ENCODE data around the gene FHIP1B. TPM values are rescaled to one million over a fixed set of nuclear protein-coding genes. Genes with fewer than 3 reads are reported as not detected.

The FHIP1B gene
- total RNA-seq, 1 donor: 27.6 TPM

- H3K4me3 ChIP-seq (ENCODE audit: low read length): no peak within 1 kb of the TSS
- H3K9me3 ChIP-seq (ENCODE audit: low read depth, low read length): no peaks in the 10 kb centered on the region
- H3K4me1 ChIP-seq (ENCODE audit: insufficient read depth, low read length): peaks cover 64% of the 10 kb centered on the region
- H3K27me3 ChIP-seq (ENCODE audit: insufficient read depth, low read length): no peaks in the 10 kb centered on the region
These were observed 35.1 kb downstream of the FHIP1B start, which contains the start of gene OR52W1 for GRCh38 chr11:6199174-6199810. Gene OR52W1 (plus strand): TSS chr11:6199224. CDS start chr11:6199224, 0 bp downstream.

GRCh38 chr11:6197466-6198200 is 36.8 kb downstream of the FHIP1B start:
- no peak overlapping the region for H3K4me3 ChIP-seq (ENCODE audit: low read length)
- no peaks in the 10 kb centered on the region for H3K27me3 ChIP-seq (ENCODE audit: insufficient read depth, low read length)
- peaks cover 53% of the 10 kb centered on the region for H3K4me1 ChIP-seq (ENCODE audit: insufficient read depth, low read length)
- H3K9me3 ChIP-seq (ENCODE audit: low read depth, low read length): no peaks in the 10 kb centered on the region

- H3K4me1 ChIP-seq (ENCODE audit: insufficient read depth, low read length): peaks cover 52% of the 10 kb centered on the region
- H3K9me3 ChIP-seq (ENCODE audit: low read depth, low read length): no peaks in the 10 kb centered on the region
- no peak overlapping the region for H3K4me3 ChIP-seq (ENCODE audit: low read length)
- H3K27me3 ChIP-seq (ENCODE audit: insufficient read depth, low read length): no peaks in the 10 kb centered on the region
These were observed 38.0 kb downstream of the FHIP1B start for GRCh38 chr11:6196396-6196795.

DNA sequence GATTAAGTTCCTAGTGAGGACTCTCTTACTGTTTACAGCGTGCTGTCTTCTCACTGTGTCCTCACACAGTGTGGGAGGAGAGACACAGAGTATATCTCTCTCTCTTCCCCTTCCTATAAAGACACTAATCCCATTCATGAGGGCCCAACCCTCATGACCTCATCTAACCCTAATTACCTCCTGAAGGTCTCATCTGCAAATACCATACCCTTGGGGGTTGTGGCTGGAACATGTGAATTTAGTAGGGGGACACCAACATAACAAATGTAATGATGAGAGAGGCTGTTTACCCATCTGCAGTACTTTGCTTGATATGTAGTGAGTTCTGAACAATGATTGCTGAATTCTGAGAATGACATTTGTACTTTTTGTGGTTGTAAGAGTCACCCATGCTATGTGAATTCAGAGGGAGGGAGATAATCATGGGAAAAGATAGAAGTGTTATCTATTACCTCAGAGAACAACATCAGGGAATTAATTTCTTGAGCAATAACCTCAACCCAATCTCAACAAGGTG is 40.3 kb downstream of the FHIP1B start:
- Histone ChIP-seq H3K4me3 (ENCODE audit: low read length) (no peak overlapping the region), H3K4me1 (ENCODE audit: insufficient read depth, low read length) (peaks cover 30% of the 10 kb centered on the region), H3K9me3 (ENCODE audit: low read depth, low read length) (no peaks in the 10 kb centered on the region), H3K27me3 (ENCODE audit: insufficient read depth, low read length) (no peaks in the 10 kb centered on the region)

DNA sequence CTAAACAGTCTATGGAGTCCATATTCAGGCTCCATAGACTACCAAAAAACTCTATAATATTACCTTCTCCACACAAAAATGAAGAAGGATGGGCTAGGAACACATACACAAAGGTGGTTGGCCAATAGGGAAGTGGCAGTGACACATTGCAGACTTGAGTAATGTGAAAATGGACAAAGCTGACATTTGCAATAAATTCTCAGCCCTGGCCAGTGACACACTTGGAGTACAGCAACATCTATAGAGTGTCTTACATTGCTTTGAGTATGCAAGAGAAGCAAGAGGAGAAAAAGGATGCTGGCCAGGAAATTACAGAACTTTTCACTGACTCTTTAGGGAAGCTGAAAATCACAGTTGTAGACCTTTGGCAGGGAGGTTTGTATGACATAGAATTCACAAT is 42.7 kb downstream of the FHIP1B start:
- H3K27me3 ChIP-seq (ENCODE audit: insufficient read depth, low read length): no peaks in the 10 kb centered on the region
- no peaks in the 10 kb centered on the region for H3K9me3 ChIP-seq (ENCODE audit: low read depth, low read length)
- no peak overlapping the region for H3K4me3 ChIP-seq (ENCODE audit: low read length)
- H3K4me1 ChIP-seq (ENCODE audit: insufficient read depth, low read length): peaks cover 23% of the 10 kb centered on the region

DNA sequence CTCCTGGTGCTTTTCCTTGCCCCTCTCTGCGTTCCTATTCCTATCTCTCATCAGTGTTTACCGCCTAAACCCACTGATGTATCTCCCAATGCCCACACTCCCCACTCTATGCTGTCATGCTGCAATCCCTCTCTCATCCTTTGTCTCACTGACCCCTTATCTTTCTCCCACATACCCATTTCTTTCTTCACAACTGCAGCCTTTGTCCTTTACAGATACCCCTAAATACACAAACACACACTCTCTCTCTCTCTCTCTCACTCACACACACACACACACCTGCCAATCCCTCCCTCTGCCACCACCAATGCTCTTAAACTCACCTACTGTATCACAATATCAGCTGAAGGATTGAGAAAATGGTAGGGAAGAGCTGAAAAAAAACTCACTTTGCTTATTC is 59.0 kb downstream of the FHIP1B start:
- Histone ChIP-seq H3K4me1 (ENCODE audit: insufficient read depth, low read length) (no peaks in the 10 kb centered on the region), H3K9me3 (ENCODE audit: low read depth, low read length) (no peaks in the 10 kb centered on the region), H3K27me3 (ENCODE audit: insufficient read depth, low read length) (no peaks in the 10 kb centered on the region), H3K4me3 (ENCODE audit: low read length) (no peak overlapping the region)

DNA sequence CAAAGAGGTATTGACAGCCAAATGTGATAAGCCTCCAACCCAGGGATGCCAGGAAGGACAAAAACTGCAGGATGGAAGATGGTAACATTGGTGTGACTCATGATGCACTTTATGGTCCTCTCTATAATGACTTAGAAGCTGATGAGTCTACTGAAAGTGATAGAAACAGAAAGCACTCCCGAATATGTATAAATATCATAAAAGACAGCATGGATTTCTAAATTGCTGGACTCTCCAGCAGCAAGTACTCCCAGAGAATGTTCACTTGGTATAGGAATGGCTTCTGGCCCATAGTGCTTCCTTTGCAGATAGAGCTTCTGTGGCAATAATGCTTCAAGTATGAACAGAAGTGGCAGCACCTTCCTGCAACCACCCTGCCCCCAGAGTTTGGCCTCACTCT is 64.2 kb downstream of the FHIP1B start, which contains the start of gene OR52B2:
Gene OR52B2, minus strand, starts transcription at position 101 of the 400 bp plus-strand sequence. Its CDS starts 0 bp downstream, at position 101.
- peaks cover 3% of the 10 kb centered on the region for H3K9me3 ChIP-seq (ENCODE audit: low read depth, low read length)
- H3K4me3 ChIP-seq (ENCODE audit: low read length): no peak within 1 kb of the TSS
- no peaks in the 10 kb centered on the region for H3K4me1 ChIP-seq (ENCODE audit: insufficient read depth, low read length)
- H3K27me3 ChIP-seq (ENCODE audit: insufficient read depth, low read length): no peaks in the 10 kb centered on the region

Other genes with a start within 250 kb of the FHIP1B start
- not detected for gene OR52L1, start 247.7 kb downstream of the FHIP1B start, total RNA-seq
- gene OR56A4, start 227.7 kb downstream of the FHIP1B start, total RNA-seq: not detected
- gene OR56A1, start 203.9 kb downstream of the FHIP1B start, total RNA-seq: under 0.01 TPM
- not detected for gene OR56B4, start 127.0 kb downstream of the FHIP1B start, total RNA-seq
- not detected for gene OR52B2, start 64.3 kb downstream of the FHIP1B start, total RNA-seq
- not detected for gene OR52W1, start 35.4 kb downstream of the FHIP1B start, total RNA-seq
- not detected for gene C11orf42, start 29.1 kb downstream of the FHIP1B start, total RNA-seq
- 0.21 TPM for gene CNGA4, start 4.5 kb upstream of the FHIP1B start, total RNA-seq
- gene CCKBR, start 25.2 kb upstream of the FHIP1B start, total RNA-seq: not detected
- 1.8 TPM for gene CAVIN3, start 85.9 kb upstream of the FHIP1B start, total RNA-seq
- gene SMPD1, start 155.8 kb upstream of the FHIP1B start, total RNA-seq: 21.1 TPM
- 57.1 TPM for gene APBB1, start 184.5 kb upstream of the FHIP1B start, total RNA-seq
- gene HPX, start 206.4 kb upstream of the FHIP1B start, total RNA-seq: 0.31 TPM
- 12.1 TPM for gene TRIM3, start 239.3 kb upstream of the FHIP1B start, total RNA-seq
- gene ARFIP2, start 246.7 kb upstream of the FHIP1B start, total RNA-seq: 33.3 TPM
- 70.2 TPM for gene TIMM10B, start 246.9 kb upstream of the FHIP1B start, total RNA-seq

Measured in mononuclear cell (primary cell).